GM12891 (cell line): ENCODE measurements around the gene PTPRD.

Experiments
- PAX5 ChIP-seq: IDR thresholded peaks from 2 replicates; pipeline ENCODE4 v1.6.1; 2011; ENCODE audit warnings: low read length, moderate library complexity, mild to moderate bottlenecking; ENCODE audit not compliant: insufficient read depth, severe bottlenecking
- POLR2A ChIP-seq: IDR thresholded peaks from 2 replicates; pipeline ENCODE4 v1.6.1; 2011; ENCODE audit warnings: low read depth, low read length, control low read depth
- POLR2AphosphoS5 ChIP-seq: IDR thresholded peaks from 2 replicates; pipeline ENCODE4 v1.6.1; 2011; ENCODE audit warnings: low read depth, low read length, control low read depth
- TAF1 ChIP-seq: IDR thresholded peaks from 2 replicates; pipeline ENCODE4 v1.6.1; 2011; ENCODE audit warnings: low read depth, low read length, control low read depth

- TF ChIP-seq POLR2AphosphoS5 = no peak
- no peak for TF ChIP-seq POLR2A
- no peak for TF ChIP-seq TAF1
- no peak for TF ChIP-seq PAX5
Measured at GRCh38 chr9:10438955-10439354, 173.8 kb downstream of the PTPRD start.
